ENCODE measurements around the gene PTGIS.

DNA sequence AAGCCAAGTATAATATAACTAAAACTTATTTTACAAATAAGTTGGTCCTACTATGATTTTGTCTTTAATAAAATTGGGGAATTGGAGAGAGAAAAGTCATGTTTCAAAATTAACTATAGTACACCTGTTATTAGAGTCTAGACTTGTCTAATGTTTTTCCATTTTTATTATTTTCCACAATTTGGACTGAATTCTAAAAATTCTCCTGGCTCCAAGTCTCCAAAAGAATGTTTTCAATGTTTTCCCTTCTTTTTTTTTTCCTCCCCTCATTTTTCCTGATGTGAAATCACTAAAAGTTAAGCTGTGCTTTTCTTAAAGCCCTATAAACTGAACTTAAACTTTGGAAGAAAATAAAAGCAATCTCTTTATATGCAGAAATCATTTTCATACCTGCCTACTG lies 11.3 kb downstream of the PTGIS start:
- no peak for TF ChIP-seq MAZ (IDR thresholded peaks at IDR 0.05; ENCODE audit: borderline replicate concordance, low read depth, low read length)
- no peak for TF ChIP-seq ZNF302 (CRISPR knock-in tag; IDR thresholded peaks at IDR 0.05)
- no peak for TF ChIP-seq NFE2L2 (conservative IDR thresholded peaks at IDR 0.05; ENCODE audit: low read length)
- no peak for TF ChIP-seq EHMT2 (IDR thresholded peaks at IDR 0.05; ENCODE audit: low read depth)
